ENCODE measurements around the gene GLRX3.
"Not testable (repeated sequence)": the region's sequence is repeated elsewhere in the genome, so short reads cannot be mapped to it uniquely, and the experiment has no call there.

The GLRX3 gene

GRCh38 chr10:130136226-130137089 lies at the start of gene GLRX3:
Gene GLRX3, plus strand, starts transcription at chr10:130136391. Its CDS starts 30 bp downstream, at chr10:130136421.
- Histone ChIP-seq H3K4me1 (ENCODE audit: control insufficient read depth, insufficient read depth, low read length) (peaks cover 2% of the 10 kb centered on the region; the same call in 1 of the 2 replicates), H3K27ac (ENCODE audit: low read length) (no peak within 1 kb of the TSS), H3K9me3 (ENCODE audit: control insufficient read depth, insufficient read depth, low read length) (no peaks in the 10 kb centered on the region), H3K36me3 (ENCODE audit: control insufficient read depth, insufficient read depth, low read length) (no peaks in the 10 kb centered on the region), H3K27me3 (ENCODE audit: control insufficient read depth, insufficient read depth, low read length) (no peaks in the 10 kb centered on the region), H3K4me3 (ENCODE audit: low read length) (peak within 1 kb of the TSS; percentile 96)
- no CpG with 5 or more reads among the region's 96 CpGs for WGBS (ENCODE audit: insufficient coverage, insufficient read length)
- DNase-seq (ENCODE audit: low read depth, low spot score): peak; percentile 50

DNA sequence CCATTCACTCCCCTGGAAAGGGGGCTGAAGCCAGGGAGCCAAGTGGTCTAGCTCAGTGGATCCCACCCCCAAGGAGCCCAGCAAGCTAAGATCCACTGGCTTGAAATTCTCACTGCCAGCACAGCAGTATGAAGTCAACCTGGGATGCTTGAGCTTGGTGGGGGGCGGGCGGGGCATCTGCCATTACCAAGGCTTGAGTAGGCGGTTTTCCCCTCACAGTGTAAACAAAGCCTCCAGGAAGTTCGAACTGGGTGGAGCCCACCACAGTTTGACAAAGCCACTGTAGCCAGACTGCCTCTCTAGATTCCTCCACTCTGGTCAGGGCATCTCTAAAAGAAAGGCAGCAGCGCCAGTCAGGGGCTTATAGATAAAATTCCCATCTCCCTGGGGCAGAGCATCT lies 45.6 kb upstream of the GLRX3 start:
- no CpG with 5 or more reads among the region's 5 CpGs for WGBS (ENCODE audit: insufficient coverage, insufficient read length)
- H3K36me3 ChIP-seq (ENCODE audit: control insufficient read depth, insufficient read depth, low read length); H3K9me3 ChIP-seq (ENCODE audit: control insufficient read depth, insufficient read depth, low read length); H3K4me3 ChIP-seq (ENCODE audit: low read length); H3K27me3 ChIP-seq (ENCODE audit: control insufficient read depth, insufficient read depth, low read length); DNase-seq (ENCODE audit: low read depth, low spot score); H3K4me1 ChIP-seq (ENCODE audit: control insufficient read depth, insufficient read depth, low read length); H3K27ac ChIP-seq (ENCODE audit: low read length): not testable (repeated sequence)

DNA sequence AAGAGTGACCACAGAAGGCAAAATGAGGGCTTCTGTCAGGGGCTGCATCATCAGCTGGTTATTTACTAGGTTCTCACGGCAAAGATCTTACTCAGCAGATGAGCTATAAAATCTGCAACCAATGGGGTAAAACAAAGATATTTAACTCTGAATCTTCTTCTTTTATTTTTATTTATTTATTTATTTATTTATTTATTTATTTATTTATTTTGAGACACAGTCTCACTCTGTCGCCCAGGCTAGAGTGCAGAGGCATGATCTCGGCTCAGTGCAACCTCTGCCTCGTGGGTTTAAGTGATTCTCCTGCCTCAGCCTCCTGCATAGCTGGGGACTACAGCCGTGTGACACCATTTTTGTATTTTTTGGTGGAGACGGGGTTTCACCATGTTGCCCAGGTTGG lies 36.8 kb upstream of the GLRX3 start:
- Histone ChIP-seq H3K27ac (ENCODE audit: low read length) (no peak overlapping the region), H3K4me1 (ENCODE audit: control insufficient read depth, insufficient read depth, low read length) (no peaks in the 10 kb centered on the region), H3K4me3 (ENCODE audit: low read length) (no peak overlapping the region), H3K36me3 (ENCODE audit: control insufficient read depth, insufficient read depth, low read length) (no peaks in the 10 kb centered on the region), H3K9me3 (ENCODE audit: control insufficient read depth, insufficient read depth, low read length) (no peaks in the 10 kb centered on the region), H3K27me3 (ENCODE audit: control insufficient read depth, insufficient read depth, low read length) (no peaks in the 10 kb centered on the region)
- WGBS (ENCODE audit: insufficient coverage, insufficient read length): no CpG with 5 or more reads among the region's 6 CpGs
- DNase-seq (ENCODE audit: low read depth, low spot score): no peak

- Histone ChIP-seq H3K27me3 (ENCODE audit: control insufficient read depth, insufficient read depth, low read length) (no peaks in the 10 kb centered on the region), H3K4me1 (ENCODE audit: control insufficient read depth, insufficient read depth, low read length) (peaks cover 1% of the 10 kb centered on the region; the same call in 1 of the 2 replicates), H3K36me3 (ENCODE audit: control insufficient read depth, insufficient read depth, low read length) (no peaks in the 10 kb centered on the region), H3K27ac (ENCODE audit: low read length) (no peak overlapping the region), H3K4me3 (ENCODE audit: low read length) (no peak overlapping the region; the same call in 1 of the 2 replicates), H3K9me3 (ENCODE audit: control insufficient read depth, insufficient read depth, low read length) (no peaks in the 10 kb centered on the region)
- no CpG with 5 or more reads among the region's 24 CpGs for WGBS (ENCODE audit: insufficient coverage, insufficient read length)
- peak; percentile 60 for DNase-seq (ENCODE audit: low read depth, low spot score)
Observed at GRCh38 chr10:130105724-130106123, 30.5 kb upstream of the GLRX3 start.

DNA sequence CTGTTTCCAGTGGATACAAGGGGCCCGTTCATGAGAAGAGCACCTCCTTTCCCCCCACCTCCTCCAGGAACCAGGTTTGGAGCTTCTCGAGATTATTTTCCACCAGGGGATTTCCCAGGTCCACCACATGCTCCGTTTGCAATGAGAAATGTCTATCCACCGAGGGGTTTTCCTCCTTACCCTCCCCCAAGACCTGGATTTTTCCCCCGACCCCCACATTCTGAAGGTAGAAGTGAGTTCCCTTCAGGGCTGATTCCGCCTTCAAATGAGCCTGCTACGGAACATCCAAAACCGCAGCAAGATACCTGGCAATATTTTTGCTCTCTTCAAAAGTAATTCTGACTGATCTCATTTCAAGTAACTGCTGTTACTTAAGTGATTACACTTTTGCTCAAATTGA lies 28.0 kb upstream of the GLRX3 start:
- H3K27ac ChIP-seq (ENCODE audit: low read length); DNase-seq (ENCODE audit: low read depth, low spot score); H3K4me3 ChIP-seq (ENCODE audit: low read length); H3K27me3 ChIP-seq (ENCODE audit: control insufficient read depth, insufficient read depth, low read length); H3K36me3 ChIP-seq (ENCODE audit: control insufficient read depth, insufficient read depth, low read length); H3K4me1 ChIP-seq (ENCODE audit: control insufficient read depth, insufficient read depth, low read length); H3K9me3 ChIP-seq (ENCODE audit: control insufficient read depth, insufficient read depth, low read length): not testable (repeated sequence)
- WGBS (ENCODE audit: insufficient coverage, insufficient read length): no CpG with 5 or more reads among the region's 8 CpGs

- Histone ChIP-seq H3K36me3 (ENCODE audit: control insufficient read depth, insufficient read depth, low read length) (no peaks in the 10 kb centered on the region), H3K27ac (ENCODE audit: low read length) (no peak overlapping the region), H3K4me3 (ENCODE audit: low read length) (no peak overlapping the region), H3K4me1 (ENCODE audit: control insufficient read depth, insufficient read depth, low read length) (peaks cover 1% of the 10 kb centered on the region; the same call in 1 of the 2 replicates), H3K27me3 (ENCODE audit: control insufficient read depth, insufficient read depth, low read length) (no peaks in the 10 kb centered on the region), H3K9me3 (ENCODE audit: control insufficient read depth, insufficient read depth, low read length) (no peaks in the 10 kb centered on the region)
- DNase-seq (ENCODE audit: low read depth, low spot score): no peak
- no CpG with 5 or more reads among the region's 6 CpGs for WGBS (ENCODE audit: insufficient coverage, insufficient read length)
Observed at GRCh38 chr10:130108934-130109604, 27.1 kb upstream of the GLRX3 start.

DNA sequence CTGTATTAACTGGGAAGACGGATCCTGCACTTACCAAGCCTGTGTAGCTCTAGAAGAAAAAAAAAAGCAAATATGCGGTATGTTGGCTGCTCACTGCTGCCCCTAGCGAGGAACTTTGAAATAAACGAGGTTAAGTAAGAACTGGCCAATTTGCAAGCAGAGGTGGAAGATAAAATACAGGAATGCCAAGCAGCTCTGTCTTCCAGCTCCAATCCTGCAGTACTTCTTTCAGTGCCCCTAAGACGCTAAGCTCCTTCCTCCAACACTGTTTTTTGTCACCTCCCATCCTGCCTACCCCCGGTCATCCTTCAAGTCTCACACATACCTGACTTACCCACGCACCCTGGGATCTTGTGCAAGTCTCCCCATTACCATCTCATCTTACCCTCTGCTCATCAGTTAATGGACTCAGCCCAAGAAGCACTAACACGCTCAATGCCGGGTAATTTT lies 26.4 kb upstream of the GLRX3 start:
- Histone ChIP-seq H3K9me3 (ENCODE audit: control insufficient read depth, insufficient read depth, low read length) (no peaks in the 10 kb centered on the region), H3K4me3 (ENCODE audit: low read length) (peak overlapping the region; percentile 72; the same call in 1 of the 2 replicates), H3K36me3 (ENCODE audit: control insufficient read depth, insufficient read depth, low read length) (no peaks in the 10 kb centered on the region), H3K4me1 (ENCODE audit: control insufficient read depth, insufficient read depth, low read length) (peaks cover 1% of the 10 kb centered on the region; the same call in 1 of the 2 replicates), H3K27me3 (ENCODE audit: control insufficient read depth, insufficient read depth, low read length) (no peaks in the 10 kb centered on the region), H3K27ac (ENCODE audit: low read length) (no peak overlapping the region)
- peak; percentile 63 for DNase-seq (ENCODE audit: low read depth, low spot score)
- no CpG with 5 or more reads among the region's 9 CpGs for WGBS (ENCODE audit: insufficient coverage, insufficient read length)

DNA sequence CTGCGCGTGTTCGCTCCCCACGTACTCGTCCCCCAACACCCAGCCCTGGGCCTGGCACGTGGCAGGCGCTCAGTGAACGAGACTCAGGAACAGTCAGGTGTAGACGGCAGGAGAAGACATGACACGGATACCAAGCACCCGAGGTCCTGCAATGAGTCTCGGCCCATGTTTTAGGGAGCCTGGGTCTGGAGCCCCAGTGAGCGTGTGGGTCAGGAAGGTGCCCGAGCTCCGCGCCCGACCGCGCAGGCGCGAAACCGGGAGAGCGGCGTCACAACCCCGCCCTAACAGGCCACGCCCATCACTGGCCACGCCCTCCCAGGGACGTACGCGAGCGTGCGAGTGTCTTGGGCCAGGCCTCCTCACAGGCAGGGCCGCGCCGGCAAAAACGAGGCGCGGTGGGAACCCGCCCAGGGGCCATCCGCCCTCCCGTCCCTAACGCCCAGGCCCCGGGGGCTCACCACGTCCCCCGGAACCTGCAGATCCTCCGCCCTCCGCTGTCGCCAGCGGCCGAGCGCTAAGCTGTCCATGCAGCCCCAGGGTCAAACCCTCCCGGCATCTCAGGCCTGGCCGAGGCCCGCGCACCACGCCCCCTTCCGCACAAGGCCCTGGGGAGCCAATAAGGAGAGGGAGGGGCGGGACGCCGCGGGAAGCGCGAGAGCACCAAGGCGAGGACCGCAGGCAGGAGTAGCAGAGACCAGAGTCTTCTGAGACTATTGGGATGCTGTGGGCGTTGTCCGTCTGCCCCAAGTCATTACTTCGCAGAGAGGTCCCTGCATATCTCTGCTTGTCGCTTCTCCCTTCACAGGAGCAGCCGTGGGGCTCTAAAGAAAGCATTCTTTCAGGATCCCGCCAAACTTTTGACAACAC lies 25.7 kb upstream of the GLRX3 start, which contains the start of gene C10orf143:
TSS of gene C10orf143 (minus strand) at position 585 of the 867 bp plus-strand sequence. CDS start at position 527, 58 bp downstream.
- peak; percentile 83 for DNase-seq (ENCODE audit: low read depth, low spot score)
- no peaks in the 10 kb centered on the region for H3K36me3 ChIP-seq (ENCODE audit: control insufficient read depth, insufficient read depth, low read length)
- no peak within 1 kb of the TSS for H3K27ac ChIP-seq (ENCODE audit: low read length)
- H3K9me3 ChIP-seq (ENCODE audit: control insufficient read depth, insufficient read depth, low read length): no peaks in the 10 kb centered on the region
- H3K4me3 ChIP-seq (ENCODE audit: low read length): peak within 1 kb of the TSS; percentile 72
- H3K27me3 ChIP-seq (ENCODE audit: control insufficient read depth, insufficient read depth, low read length): no peaks in the 10 kb centered on the region
- WGBS (ENCODE audit: insufficient coverage, insufficient read length): no CpG with 5 or more reads among the region's 71 CpGs
- peaks cover 1% of the 10 kb centered on the region; the same call in 1 of the 2 replicates for H3K4me1 ChIP-seq (ENCODE audit: control insufficient read depth, insufficient read depth, low read length)

GRCh38 chr10:130111113-130111851 lies 24.9 kb upstream of the GLRX3 start:
- Histone ChIP-seq H3K36me3 (ENCODE audit: control insufficient read depth, insufficient read depth, low read length) (no peaks in the 10 kb centered on the region), H3K9me3 (ENCODE audit: control insufficient read depth, insufficient read depth, low read length) (no peaks in the 10 kb centered on the region), H3K27me3 (ENCODE audit: control insufficient read depth, insufficient read depth, low read length) (no peaks in the 10 kb centered on the region), H3K4me3 (ENCODE audit: low read length) (peak overlapping the region; percentile 72), H3K27ac (ENCODE audit: low read length) (no peak overlapping the region), H3K4me1 (ENCODE audit: control insufficient read depth, insufficient read depth, low read length) (peaks cover 1% of the 10 kb centered on the region; the same call in 1 of the 2 replicates)
- DNase-seq (ENCODE audit: low read depth, low spot score): peak; percentile 95
- WGBS (ENCODE audit: insufficient coverage, insufficient read length): no CpG with 5 or more reads among the region's 49 CpGs

Measured in iPS DF 6.9 (cell line).